ENCODE results near the gene CR2. TPM values are rescaled to one million over a fixed set of nuclear protein-coding genes. Genes with fewer than 3 reads are reported as not detected.

Gene CR2
- total RNA-seq: not detected

GRCh38 chr1:207454046-207454964, at the start of gene CR2:
TSS of gene CR2 (plus strand) at chr1:207454328. CDS start at chr1:207454419, 91 bp downstream.
- H3K9me3 ChIP-seq: no peaks in the 10 kb centered on the region
- H3K36me3 ChIP-seq: no peaks in the 10 kb centered on the region
- H3K27ac ChIP-seq: no peak within 1 kb of the TSS
- peaks cover 0 to 5% of the 10 kb centered on the region in 2 donors for H3K4me1 ChIP-seq
- peaks cover 14% of the 10 kb centered on the region for H3K27me3 ChIP-seq
- intact Hi-C loops (cut with DNase I): no loop called here
- no peak for DNase-seq (ENCODE audit: low spot score in 2 of 2)
- H3K4me3 ChIP-seq: peak within 1 kb of the TSS; percentile 54 to 59
- TF ChIP-seq, protein P1, sequence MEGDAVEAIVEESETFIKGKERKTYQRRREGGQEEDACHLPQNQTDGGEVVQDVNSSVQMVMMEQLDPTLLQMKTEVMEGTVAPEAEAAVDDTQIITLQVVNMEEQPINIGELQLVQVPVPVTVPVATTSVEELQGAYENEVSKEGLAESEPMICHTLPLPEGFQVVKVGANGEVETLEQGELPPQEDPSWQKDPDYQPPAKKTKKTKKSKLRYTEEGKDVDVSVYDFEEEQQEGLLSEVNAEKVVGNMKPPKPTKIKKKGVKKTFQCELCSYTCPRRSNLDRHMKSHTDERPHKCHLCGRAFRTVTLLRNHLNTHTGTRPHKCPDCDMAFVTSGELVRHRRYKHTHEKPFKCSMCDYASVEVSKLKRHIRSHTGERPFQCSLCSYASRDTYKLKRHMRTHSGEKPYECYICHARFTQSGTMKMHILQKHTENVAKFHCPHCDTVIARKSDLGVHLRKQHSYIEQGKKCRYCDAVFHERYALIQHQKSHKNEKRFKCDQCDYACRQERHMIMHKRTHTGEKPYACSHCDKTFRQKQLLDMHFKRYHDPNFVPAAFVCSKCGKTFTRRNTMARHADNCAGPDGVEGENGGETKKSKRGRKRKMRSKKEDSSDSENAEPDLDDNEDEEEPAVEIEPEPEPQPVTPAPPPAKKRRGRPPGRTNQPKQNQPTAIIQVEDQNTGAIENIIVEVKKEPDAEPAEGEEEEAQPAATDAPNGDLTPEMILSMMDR (IDR thresholded peaks at IDR 0.05): no peak

- no peaks in the 10 kb centered on the region for H3K9me3 ChIP-seq
- no peaks in the 10 kb centered on the region for H3K36me3 ChIP-seq
- H3K4me3 ChIP-seq: no peak overlapping the region
- TF ChIP-seq, protein P1 (IDR thresholded peaks at IDR 0.05): peak; percentile 52 to 68 (median 64)
- no peaks in the 10 kb centered on the region for H3K27me3 ChIP-seq
- intact Hi-C loops (cut with DNase I): loop anchor here (2.0 kb wide), 1 partner anchor 320 kb away; no protein-coding TSS in a partner anchor
- no peaks in the 10 kb centered on the region for H3K4me1 ChIP-seq
- H3K27ac ChIP-seq: no peak overlapping the region
- no peak for DNase-seq (ENCODE audit: low spot score in 2 of 2)
Observed at GRCh38 chr1:207404849-207405525, 49.1 kb upstream of the CR2 start.

- intact Hi-C loops (cut with DNase I): loop anchor here (2.0 kb wide), 1 partner anchor 321 kb away; no protein-coding TSS in a partner anchor
- no peak for DNase-seq (ENCODE audit: low spot score in 2 of 2)
- Histone ChIP-seq H3K27ac (no peak overlapping the region), H3K27me3 (no peaks in the 10 kb centered on the region), H3K9me3 (no peaks in the 10 kb centered on the region), H3K4me1 (no peaks in the 10 kb centered on the region), H3K36me3 (no peaks in the 10 kb centered on the region), H3K4me3 (no peak overlapping the region)
- TF ChIP-seq, protein P1 (IDR thresholded peaks at IDR 0.05): no peak
Observed at GRCh38 chr1:207405814-207406213, 48.3 kb upstream of the CR2 start.

GRCh38 chr1:207407655-207408260, 46.4 kb upstream of the CR2 start:
- H3K36me3 ChIP-seq: no peaks in the 10 kb centered on the region
- no peak overlapping the region for H3K27ac ChIP-seq
- no peaks in the 10 kb centered on the region for H3K4me1 ChIP-seq
- H3K9me3 ChIP-seq: no peaks in the 10 kb centered on the region
- intact Hi-C loops (cut with DNase I): no loop called here
- TF ChIP-seq, protein P1 (IDR thresholded peaks at IDR 0.05): no peak
- no peak for DNase-seq (ENCODE audit: low spot score in 2 of 2)
- no peaks in the 10 kb centered on the region for H3K27me3 ChIP-seq
- no peak overlapping the region for H3K4me3 ChIP-seq

DNA sequence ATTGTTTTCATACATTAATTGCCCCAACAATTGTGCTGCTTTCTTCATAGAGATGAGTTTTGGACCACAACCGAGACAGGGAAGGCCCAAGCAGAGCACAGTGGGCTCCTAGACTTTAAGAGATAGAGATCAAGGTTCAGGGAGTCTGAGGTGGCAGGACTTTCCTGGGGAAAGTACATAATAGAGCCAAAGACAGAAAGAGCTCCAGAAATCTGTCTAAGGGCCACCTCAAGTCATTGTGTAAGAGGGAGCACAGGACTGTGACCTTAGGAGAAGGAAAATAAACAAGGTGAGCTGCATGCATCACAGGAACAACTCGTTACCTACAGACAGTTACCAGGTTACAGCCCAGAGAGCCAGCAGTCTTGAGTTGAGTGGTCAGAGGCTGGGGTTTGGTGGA, 41.3 kb upstream of the CR2 start:
- no peaks in the 10 kb centered on the region for H3K9me3 ChIP-seq
- TF ChIP-seq, protein P1 (IDR thresholded peaks at IDR 0.05): no peak

More for the DNA sequence above, 41.3 kb upstream of the CR2 start:
- H3K4me1 ChIP-seq: no peaks in the 10 kb centered on the region
- no peak for DNase-seq (ENCODE audit: low spot score in 2 of 2)
- intact Hi-C loops (cut with DNase I): no loop called here
- H3K36me3 ChIP-seq: no peaks in the 10 kb centered on the region
- no peak overlapping the region for H3K4me3 ChIP-seq
- H3K27me3 ChIP-seq: no peaks in the 10 kb centered on the region
- no peak overlapping the region for H3K27ac ChIP-seq

Measured in ascending aorta (tissue), 2 donors.